ENCODE results near the gene SPECC1L.
"Not testable (repeated sequence)": the region's sequence is repeated elsewhere in the genome, so short reads cannot be mapped to it uniquely, and the experiment has no call there.

The SPECC1L gene

GRCh38 chr22:24247564-24248344 is 22.9 kb upstream of the SPECC1L start:
- DNase-seq, result peak; percentile 68 to 69

GRCh38 chr22:24248611-24249010 is 22.0 kb upstream of the SPECC1L start:
- DNase-seq, result not testable (repeated sequence)

GRCh38 chr22:24249413-24249812 is 21.2 kb upstream of the SPECC1L start:
- not testable (repeated sequence) for DNase-seq

GRCh38 chr22:24251286-24251685 is 19.3 kb upstream of the SPECC1L start:
- not testable (repeated sequence) for DNase-seq

- not testable (repeated sequence) for DNase-seq
These were observed 17.5 kb upstream of the SPECC1L start for GRCh38 chr22:24253126-24253525.

GRCh38 chr22:24256136-24256535 is 14.5 kb upstream of the SPECC1L start:
- not testable (repeated sequence) for DNase-seq

GRCh38 chr22:24256736-24257135 is 13.9 kb upstream of the SPECC1L start:
- not testable (repeated sequence) for DNase-seq

- not testable (repeated sequence) for DNase-seq
These were observed 11.2 kb upstream of the SPECC1L start for GRCh38 chr22:24259459-24259858.

GRCh38 chr22:24262185-24262749 is 8.4 kb upstream of the SPECC1L start:
- not testable (repeated sequence) for DNase-seq

- DNase-seq, result not testable (repeated sequence)
These were observed 7.2 kb upstream of the SPECC1L start for GRCh38 chr22:24263479-24263878.

- DNase-seq, result not testable (repeated sequence)
These were observed 6.2 kb upstream of the SPECC1L start for GRCh38 chr22:24264329-24264896.

GRCh38 chr22:24265734-24266133 is 4.9 kb upstream of the SPECC1L start:
- no peak for DNase-seq

GRCh38 chr22:24266495-24266894 is 4.1 kb upstream of the SPECC1L start:
- not testable (repeated sequence) for DNase-seq

GRCh38 chr22:24271386-24271854 is 789 bp downstream of the SPECC1L start:
- DNase-seq, result no peak

- DNase-seq, result not testable (repeated sequence)
These were observed 2.4 kb downstream of the SPECC1L start for GRCh38 chr22:24273031-24273430.

- not testable (repeated sequence) for DNase-seq
These were observed 3.3 kb downstream of the SPECC1L start for GRCh38 chr22:24273906-24274305.

GRCh38 chr22:24274696-24275405 is 4.2 kb downstream of the SPECC1L start:
- not testable (repeated sequence) for DNase-seq

- not testable (repeated sequence) for DNase-seq
These were observed 9.7 kb downstream of the SPECC1L start for GRCh38 chr22:24280363-24280762.

GRCh38 chr22:24282401-24282800 is 11.8 kb downstream of the SPECC1L start:
- no peak for DNase-seq

- no peak for DNase-seq
These were observed 14.1 kb downstream of the SPECC1L start for GRCh38 chr22:24284747-24285203.

- DNase-seq, result no peak
These were observed 14.6 kb downstream of the SPECC1L start for GRCh38 chr22:24285245-24285644.

GRCh38 chr22:24287212-24287611 is 16.6 kb downstream of the SPECC1L start:
- not testable (repeated sequence) for DNase-seq

- not testable (repeated sequence) for DNase-seq
These were observed 17.2 kb downstream of the SPECC1L start for GRCh38 chr22:24287801-24288200.

Measured in AML-193 (cell line).